GM08714 (cell line): Measurements from ENCODE around the gene CALHM2.
"Not testable (repeated sequence)": the region's sequence is repeated elsewhere in the genome, so short reads cannot be mapped to it uniquely, and the experiment has no call there.

Source experiments
- H3K4me3 ChIP-seq: fragments of 200-500 bp; sonication (Bioruptor generic); 2 replicates; pipeline ENCODE4 v1.5.1; 2014; ENCODE audit warnings: mild to moderate bottlenecking, low read length, inconsistent platforms
- ZNF274 ChIP-seq: IDR thresholded peaks from 2 replicates; pipeline ENCODE4 v1.6.1; 2012; ENCODE audit warnings: mild to moderate bottlenecking, low read depth, low read length

CALHM2 gene

DNA sequence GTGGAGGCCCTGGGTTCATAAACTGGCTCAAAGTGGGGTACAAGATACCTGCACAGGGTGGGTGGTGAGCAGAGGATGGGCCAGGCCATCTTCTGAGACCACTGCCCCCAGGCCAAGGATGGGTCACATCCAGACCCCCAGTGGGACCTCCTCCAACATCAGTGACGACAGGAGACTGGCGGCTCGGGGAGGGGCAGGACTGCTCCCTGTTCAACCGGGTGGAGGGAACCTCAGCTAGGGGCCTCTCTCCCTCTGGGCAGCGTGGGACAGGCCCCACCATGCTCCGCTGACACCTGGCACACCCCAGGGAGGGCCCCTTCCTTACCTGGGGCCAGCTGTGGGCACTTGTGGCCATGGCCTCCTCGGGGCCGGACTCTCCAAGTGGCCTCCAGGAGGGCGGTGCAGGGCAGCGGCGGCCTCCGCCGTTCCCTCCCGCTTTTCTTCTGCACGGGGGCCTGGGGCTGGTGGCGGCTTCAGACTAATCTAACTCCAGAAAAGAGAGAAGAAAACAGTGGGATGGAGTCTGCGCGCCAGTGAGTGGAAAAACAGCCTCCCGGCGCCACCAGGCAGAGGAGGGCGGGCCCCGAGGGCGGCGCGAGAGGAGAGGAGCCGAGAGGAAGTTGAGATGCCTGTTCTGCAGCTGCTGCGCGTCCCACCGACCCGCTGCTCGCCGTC lies at the start of gene CALHM2:
CALHM2 (minus strand) TSS at position 540 of the 675 bp plus-strand sequence. CDS start 2,429 bp downstream, outside the sequence.
- peak within 1 kb of the TSS; percentile 57; the same call in 1 of the 2 replicates for H3K4me3 ChIP-seq
- TF ChIP-seq ZNF274 = no peak

DNA sequence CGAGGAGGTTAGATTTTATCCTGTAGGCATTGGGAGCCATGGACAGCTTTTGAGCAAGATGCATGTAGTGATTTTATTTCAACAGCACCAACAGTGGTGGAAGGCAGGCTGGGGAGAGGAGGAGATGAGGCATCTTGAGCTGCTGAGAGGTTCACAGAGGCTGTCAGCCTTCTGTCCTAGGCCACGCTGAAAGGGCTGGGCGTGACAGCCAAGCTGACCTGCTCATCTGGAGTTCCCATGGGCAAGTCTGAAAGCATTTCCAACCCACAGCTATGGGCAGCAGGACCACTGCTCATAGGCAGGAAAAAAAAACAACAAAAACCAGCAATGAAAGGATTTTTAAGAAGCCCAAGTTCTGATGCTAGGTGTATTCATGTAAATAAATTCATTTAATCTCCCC lies 49.0 kb upstream of the CALHM2 start:
- TF ChIP-seq ZNF274 = no peak
- H3K4me3 ChIP-seq = no peak overlapping the region

DNA sequence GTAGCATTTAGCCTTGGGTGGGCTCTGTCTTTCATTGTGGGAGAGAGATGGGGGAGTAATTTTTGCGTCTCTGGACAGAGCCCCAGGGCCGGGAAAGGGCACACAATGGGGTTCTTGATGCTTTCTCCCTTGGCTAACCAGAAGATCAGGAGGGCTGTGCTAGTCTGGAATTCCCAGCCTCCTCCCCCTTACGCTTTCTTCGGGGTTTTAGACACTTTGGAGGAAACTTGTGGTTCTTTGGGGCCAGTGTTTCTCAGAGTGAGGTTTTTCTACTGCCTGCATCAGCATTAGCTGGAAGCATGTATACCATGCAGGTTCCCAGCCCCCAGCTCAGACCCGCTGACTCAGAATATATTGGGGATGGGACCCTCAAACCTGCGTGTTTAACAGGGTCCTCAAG lies 48.3 kb upstream of the CALHM2 start:
- TF ChIP-seq ZNF274 = no peak

DNA sequence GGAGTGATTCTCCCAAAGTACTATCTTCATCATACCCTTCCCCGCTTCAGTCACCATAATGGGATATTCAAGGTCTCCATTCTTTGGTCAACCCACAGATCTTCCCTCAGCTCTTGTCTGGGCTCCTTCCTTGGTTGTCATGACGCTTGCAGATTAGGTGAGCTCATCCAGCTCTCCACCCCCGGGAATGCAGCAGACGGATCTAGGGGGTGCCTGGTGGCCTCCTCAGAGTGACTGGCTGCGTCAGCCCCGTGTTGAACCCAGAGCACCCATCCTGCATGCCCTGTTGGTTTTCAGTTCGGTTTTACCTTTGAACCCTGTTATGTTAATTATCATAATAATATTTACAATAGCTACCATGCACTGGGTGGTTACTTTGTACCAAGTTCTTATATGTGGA lies 47.7 kb upstream of the CALHM2 start:
- no peak for TF ChIP-seq ZNF274
- H3K4me3 ChIP-seq = no peak overlapping the region

More for the DNA sequence above, 48.3 kb upstream of the CALHM2 start:
- no peak overlapping the region for H3K4me3 ChIP-seq

DNA sequence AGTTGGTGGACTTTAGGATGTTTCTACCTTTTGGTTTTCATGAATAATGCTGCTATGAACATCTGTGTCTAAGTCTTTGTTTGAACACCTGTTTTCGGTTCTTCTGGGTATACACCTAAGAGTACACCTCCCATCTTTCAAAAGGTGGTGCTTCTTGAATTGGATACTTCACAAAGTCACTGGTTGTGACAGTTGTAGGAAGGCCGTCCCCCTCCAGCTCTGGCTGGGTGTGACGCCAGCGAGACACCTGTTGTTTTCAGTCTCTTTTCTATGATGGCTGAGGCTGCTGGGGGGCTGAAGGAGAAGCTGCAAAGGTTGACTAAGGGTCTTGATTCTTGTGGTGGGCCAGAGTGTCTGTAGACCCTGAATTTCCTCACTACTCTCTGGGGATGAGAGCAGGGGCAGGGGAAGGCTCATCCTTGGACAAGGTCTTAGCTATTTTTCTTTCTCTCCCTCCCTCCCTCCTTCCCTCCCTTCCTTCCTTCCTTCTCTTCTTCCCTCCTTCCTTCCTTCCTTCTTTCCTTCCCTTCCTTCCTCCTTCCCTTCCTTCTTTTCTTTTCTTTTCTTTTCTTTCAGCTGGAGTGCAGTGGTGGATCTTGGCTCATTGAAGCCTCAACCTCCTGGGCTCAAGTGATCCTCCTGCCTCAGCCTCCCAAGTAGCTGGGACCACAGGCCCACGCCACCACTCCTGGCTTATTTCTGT lies 46.9 kb upstream of the CALHM2 start:
- no peak for TF ChIP-seq ZNF274
- no peak overlapping the region for H3K4me3 ChIP-seq

GRCh38 chr10:103497161-103497915 lies 45.2 kb upstream of the CALHM2 start:
- TF ChIP-seq ZNF274 = no peak
- H3K4me3 ChIP-seq = no peak overlapping the region

GRCh38 chr10:103495321-103495720 lies 43.2 kb upstream of the CALHM2 start:
- H3K4me3 ChIP-seq = no peak overlapping the region
- no peak for TF ChIP-seq ZNF274

DNA sequence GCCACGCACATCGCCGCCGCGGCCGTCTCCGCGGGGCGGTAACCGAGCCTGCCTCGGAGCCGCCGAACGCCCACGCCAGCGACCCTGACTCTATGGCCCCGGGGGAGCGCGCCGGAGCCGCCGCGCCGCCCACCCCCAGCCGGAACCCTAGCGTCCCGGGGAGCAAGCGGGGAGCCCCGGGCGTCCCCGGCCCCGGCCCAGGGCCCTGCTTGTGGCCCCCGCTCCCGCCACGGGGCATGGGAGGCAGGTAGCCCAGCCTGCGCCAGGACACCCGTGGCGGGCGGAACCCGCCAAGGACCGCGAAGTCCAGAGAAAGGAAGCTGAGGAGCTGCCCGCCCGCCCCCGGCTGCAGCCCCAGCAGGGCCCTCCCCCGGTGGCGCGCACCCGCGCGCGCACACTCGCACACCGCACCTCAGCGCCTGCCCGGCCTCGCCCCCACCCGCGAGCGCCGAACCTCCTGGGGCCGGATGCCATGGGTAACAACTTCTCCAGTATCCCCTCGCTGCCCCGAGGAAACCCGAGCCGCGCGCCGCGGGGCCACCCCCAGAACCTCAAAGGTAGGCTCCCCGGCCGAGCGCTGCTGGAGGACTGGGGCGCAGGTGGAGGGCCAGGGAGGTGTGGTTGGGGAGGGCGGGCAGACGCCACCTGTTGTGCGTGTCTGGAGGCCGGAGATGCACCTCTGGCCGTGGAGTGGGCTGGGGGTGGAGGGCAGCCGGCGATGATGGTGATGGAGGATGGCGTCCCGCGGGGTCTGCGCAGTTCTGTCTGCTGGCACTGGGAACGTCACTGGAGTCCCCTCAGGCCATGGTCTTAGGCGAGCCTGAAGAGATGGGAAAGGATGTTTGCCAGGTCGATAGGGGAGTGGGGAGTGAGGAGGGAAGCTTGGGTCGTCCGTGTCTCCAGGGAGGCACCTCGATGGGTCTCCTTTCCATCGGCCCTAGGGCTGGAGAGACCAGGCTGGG lies 42.0 kb upstream of the CALHM2 start:
- no peak for TF ChIP-seq ZNF274
- H3K4me3 ChIP-seq = peak overlapping the region; percentile 57

DNA sequence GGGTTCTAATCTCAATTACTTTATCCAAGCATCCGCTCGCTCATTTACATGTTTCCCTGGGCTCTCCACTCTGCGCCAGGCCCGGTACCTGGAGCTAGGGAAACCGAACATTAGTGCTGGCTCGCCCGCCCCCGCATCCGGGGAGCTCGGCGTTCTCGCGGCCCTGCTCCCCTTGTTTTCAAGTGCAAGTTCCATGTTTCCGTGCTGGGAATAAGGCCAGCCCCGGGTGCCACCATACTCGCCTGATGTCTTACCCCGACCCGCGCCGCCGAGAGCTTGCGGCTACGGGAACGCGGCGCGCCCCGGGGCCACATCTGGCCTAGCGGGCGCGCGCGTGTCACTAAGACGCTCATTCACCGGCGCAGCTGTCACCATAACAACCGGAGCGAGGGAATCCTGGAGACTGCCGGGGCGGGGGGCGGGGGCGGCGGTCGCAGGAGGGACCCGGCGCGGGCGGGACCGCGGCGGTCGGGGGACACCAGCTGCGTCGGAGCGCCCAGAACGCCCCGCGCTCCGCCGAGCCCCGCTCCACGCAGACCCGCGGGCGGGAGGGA lies 41.3 kb upstream of the CALHM2 start, which contains the start of gene NEURL1:
NEURL1 (plus strand) TSS at position 344 of the 554 bp plus-strand sequence. CDS start 683 bp downstream, outside the sequence.
- H3K4me3 ChIP-seq = peak within 1 kb of the TSS; percentile 57
- TF ChIP-seq ZNF274 = no peak

DNA sequence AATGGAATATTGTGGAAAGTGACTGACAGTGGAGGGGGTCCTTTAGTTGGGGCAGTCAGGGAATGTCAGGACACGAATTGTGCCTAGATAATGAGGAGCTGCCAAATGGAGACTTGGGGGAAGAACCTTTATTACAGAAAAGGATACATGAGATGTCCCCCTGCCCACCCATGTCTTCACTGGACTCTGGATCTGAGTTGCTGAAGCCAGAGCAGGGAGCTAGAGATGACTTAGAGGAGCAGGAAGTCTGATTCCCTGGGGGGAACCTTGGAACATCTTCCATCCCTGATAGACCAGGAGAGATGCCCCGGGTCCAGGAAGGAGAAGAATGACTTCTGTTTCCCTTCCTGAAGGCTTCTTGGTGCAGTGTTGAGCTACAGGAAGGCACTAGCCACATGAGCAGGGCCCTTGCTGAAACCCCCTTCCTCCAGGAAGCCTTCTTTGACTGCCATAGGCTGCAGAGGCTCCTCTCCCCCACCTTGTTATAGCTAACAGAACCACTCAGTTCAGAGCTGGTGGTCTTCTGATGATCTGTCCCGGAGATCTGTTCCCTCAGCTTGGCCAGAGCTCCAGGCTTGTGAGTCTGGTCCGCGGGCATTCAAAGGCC lies 40.6 kb upstream of the CALHM2 start:
- no peak for TF ChIP-seq ZNF274
- no peak overlapping the region for H3K4me3 ChIP-seq

DNA sequence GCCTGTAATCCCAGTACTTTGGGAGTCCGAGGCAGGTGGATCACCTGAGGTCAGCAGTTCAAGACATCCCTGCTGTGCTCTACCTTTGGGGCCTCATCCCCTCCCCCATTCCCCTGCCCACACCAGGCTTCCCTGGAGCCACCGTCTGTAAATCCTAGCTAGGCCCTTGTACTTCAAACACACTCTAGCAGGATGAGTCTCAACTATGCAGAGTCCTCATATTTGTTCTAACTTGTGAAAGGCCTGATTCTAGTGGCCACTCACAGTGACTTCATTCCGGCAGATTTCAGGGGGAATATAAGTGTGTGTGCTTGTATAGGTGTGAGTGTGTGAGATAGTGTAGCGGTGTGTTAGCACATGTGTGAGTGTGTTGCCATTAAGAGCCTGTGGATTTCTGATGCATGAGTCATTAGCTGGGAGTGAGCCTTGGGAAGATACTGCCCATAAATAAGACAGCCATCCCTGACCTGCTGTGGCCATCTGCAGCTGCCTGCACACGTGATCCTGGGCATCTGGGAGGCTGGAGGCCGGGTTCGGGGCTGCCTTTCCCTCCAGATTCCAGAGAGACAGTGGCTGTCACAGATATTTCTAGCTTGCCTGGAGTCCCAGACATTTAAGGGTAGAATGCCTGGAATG lies 39.7 kb upstream of the CALHM2 start:
- no peak overlapping the region for H3K4me3 ChIP-seq
- TF ChIP-seq ZNF274 = no peak

- TF ChIP-seq ZNF274 = no peak
These were observed 38.8 kb upstream of the CALHM2 start for GRCh38 chr10:103490986-103491314.

GRCh38 chr10:103487410-103487708 lies 35.2 kb upstream of the CALHM2 start:
- no peak for TF ChIP-seq ZNF274
- no peak overlapping the region for H3K4me3 ChIP-seq

More at GRCh38 chr10:103490986-103491314, 38.8 kb upstream of the CALHM2 start:
- no peak overlapping the region for H3K4me3 ChIP-seq

DNA sequence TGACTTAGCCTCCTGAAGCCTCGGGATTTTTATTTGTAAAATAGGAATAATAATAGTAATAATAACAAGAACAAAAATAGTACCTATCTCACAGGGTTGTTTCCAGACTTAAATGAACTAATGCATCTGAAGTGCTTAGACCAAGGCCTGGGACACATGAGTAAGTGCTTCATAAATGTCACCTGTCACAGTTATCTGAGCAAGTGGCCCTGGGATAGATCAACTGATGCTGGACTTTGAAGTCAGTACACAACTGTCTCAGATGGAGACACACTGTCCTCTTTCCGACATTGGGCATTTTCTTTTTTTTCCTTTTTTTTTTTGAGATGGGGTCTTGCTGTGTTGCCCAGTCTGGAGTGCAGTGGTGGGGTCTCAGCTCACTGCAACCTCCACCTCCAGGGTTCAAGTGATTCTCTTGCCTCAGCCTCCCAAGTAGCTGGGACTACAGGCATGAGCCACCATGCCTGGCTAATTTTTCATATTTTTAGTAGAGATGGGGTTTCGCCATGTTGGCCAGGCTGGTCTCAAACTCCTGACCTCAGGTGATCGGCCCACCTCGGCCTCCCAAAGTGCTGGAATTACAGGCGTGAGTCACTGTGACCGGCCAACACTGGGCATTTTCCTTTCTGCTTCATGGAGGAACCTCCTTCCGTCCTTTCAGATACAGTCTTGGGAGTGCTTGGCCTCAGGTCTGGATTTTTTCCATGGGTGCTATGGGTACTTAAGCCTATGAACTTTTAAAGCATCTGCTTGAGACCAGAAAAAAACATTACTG lies 34.7 kb upstream of the CALHM2 start:
- H3K4me3 ChIP-seq = not testable (repeated sequence)
